SK-N-DZ (cell line): Measurements from ENCODE around the gene ARRDC1. TPM values are rescaled to one million over a fixed set of nuclear protein-coding genes. Genes with fewer than 3 reads are reported as not detected.
"Not testable (repeated sequence)": the region's sequence is repeated elsewhere in the genome, so short reads cannot be mapped to it uniquely, and the experiment has no call there.

Source experiments
- DNase-seq: peaks from one replicate; pipeline ENCODE4 v3.0.0-alpha.2; 2015; ENCODE audit warnings: low spot score
- polyA plus RNA-seq, 2 experiments: library from polyadenylated mRNA; depleted of rRNA; stranded (reverse); fragments of >200 nt; gene quantifications; 2 replicates each; pipeline ENCODE4 v1.2.3, GENCODE V29; 2014

The ARRDC1 gene, protein sequence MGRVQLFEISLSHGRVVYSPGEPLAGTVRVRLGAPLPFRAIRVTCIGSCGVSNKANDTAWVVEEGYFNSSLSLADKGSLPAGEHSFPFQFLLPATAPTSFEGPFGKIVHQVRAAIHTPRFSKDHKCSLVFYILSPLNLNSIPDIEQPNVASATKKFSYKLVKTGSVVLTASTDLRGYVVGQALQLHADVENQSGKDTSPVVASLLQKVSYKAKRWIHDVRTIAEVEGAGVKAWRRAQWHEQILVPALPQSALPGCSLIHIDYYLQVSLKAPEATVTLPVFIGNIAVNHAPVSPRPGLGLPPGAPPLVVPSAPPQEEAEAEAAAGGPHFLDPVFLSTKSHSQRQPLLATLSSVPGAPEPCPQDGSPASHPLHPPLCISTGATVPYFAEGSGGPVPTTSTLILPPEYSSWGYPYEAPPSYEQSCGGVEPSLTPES
- polyA plus RNA-seq (2014; cell fraction: cytosol; rRNA removed): 15.9 and 21.1 TPM in 2 replicates
- polyA plus RNA-seq (2014; cell fraction: nucleus; rRNA removed): 72.2 and 94.4 TPM in 2 replicates

DNA sequence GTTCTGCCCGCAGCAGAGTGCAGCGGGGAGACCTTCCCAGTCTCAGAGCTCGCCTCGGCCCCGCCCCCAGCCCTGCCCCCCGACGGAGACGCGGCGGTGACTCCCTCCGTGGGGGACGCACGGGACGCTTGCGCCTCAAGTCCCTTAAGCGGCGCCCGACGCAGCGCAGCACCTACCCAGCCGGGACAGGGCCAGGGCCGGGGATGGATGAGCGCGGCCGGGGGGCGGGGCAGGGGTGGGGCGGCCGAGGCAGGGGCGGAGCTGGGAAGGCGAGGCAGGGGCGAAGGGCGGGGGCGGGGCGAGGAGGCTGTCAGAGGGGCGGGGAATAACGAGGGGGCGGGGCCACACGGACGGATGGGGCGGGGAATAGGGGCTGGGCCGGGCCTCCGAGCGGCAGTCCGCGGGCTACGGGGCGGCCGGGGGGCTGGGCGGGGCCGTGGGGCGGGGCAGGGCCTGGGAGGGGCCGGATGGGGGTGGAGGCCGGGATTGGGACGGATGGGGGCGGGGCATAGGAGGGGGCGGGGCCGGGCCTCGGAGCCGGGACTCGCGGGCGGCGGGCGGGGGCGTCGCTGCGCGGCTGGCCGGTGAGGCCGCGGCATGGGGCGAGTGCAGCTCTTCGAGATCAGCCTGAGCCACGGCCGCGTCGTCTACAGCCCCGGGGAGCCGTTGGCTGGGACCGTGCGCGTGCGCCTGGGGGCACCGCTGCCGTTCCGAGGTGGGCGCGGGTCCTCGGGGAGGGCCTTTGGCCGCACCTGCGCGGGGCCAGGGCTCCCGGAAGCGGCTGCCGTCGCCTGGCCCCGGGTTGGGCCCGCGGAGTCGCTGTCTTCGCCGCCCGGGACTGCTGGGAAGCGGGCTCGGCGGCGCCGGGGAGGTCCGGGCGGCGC lies at the start of gene ARRDC1:
Gene ARRDC1 (plus strand): TSS at position 566 of the 884 bp plus-strand sequence. CDS start 32 bp downstream, at position 598.
- peak; percentile 94 for DNase-seq

DNA sequence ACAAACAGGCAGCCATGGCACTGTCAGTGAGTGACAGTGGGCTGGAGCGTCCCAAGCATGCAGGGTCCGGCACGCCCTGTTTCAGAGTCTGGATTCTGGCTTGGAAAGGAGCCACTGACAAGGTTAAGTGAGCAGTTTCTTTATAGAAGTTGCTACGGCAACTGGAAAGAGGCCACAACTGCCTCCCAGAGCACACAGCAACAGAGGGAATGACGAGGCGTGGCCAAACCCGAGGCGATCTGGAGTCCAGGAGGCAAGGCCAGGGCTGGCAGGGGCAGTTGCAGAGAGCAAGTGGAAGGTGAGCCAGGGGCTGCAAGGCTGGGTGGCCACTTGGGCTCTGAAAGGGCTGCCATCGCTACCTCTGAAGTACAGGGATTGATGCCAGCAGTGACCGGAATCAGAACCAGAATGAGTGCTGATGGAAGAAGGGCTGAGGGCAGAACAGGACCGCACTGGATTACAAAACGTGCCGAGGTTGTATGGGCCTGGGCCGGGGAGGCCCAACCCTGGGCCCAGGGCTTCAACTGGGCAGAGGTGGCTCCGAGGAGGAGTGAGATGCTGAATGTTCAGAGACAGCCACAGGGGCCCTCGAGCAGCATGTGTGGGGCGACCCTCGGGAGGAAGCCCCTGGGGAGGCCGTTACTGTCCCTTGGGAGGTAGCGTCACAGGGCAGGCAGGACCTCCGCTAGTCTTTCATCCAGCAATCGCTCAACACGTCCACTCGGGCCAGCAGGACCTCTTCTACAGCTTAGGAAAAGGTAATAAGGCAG lies 49.2 kb upstream of the ARRDC1 start:
- no peak for DNase-seq

DNA sequence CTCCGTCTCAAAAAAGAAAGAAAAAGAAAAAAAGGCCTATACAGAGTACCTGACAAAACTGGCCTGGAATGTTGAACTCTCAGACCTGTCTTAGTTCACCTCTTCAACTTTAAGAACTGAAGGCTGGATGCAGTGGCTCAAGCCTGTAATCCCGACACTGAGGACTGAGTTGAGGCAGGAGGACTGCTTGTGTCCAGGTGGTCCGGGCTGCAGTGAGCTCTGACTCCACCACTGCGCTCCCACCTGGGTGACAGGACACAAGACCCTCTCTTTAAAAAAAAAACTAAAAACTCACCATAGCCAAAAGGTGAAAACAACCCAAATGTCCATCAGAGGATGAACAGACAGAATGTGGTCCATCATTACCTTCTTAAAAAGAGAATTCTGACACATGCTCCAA lies 47.4 kb upstream of the ARRDC1 start:
- no peak for DNase-seq

DNA sequence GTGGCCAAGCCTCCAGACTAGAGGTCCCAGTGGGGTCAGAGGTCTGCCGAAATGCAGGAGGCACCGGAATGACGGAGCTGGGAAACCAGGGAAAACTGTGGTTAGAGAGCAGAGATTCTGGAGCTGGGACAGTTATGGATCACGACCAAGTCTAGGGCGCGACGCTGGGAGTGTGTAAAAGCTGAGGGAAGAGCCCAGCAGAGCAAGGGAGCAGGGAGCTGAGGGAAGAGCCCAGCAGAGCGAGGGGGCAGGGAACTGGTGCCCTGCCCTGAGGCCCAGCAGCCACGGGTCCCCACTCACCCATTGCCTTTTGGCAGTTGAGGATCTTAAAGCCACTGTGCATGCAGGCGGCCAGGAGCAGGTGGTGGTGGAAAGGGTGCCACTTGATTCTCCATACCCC lies 41.4 kb upstream of the ARRDC1 start:
- no peak for DNase-seq

DNA sequence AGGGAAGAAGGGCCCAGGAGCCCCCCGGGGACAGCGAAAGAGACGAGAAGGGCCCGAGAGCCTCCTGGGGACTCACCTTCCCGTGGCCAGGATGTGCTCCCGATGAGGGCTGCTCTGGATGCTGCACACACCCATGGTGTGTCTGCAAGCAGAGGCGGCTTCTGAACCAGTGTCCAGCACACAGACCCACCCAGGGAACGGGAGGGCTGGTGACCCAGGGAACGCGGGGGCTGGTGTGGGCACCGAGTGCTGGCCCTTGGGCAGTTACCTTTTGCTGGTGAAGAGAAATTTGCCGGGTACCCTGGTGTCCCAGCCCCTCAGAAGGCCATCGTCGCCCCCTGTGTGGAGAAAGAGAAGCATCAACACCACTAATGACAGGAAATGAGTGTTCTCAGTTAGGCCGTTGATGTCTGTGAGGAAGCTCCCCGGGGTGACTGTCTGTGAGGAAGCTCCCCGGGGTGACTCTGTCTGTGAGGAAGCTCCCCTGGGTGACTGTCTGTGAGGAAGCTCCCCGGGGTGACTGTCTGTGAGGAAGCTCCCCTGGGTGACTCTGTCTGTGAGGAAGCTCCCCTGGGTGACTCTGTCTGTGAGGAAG lies 40.6 kb upstream of the ARRDC1 start:
- no peak for DNase-seq

DNA sequence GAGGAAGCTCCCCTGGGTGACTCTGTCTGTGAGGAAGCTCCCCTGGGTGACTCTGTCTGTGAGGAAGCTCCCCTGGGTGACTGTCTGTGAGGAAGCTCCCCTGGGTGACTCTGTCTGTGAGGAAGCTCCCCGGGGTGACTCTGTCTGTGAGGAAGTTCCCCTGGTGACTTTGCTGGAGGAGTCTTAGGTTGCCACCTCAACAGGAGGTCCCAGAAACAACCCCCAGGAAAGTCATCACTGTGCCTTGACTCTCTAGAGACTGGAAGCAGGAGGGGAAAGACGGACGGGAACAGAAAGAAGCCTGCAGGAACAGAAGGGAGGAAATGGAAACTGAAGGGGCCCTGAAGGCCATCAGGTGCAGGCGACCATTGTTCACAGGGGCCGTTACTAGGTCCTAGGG lies 37.0 kb upstream of the ARRDC1 start:
- DNase-seq: not testable (repeated sequence)

DNA sequence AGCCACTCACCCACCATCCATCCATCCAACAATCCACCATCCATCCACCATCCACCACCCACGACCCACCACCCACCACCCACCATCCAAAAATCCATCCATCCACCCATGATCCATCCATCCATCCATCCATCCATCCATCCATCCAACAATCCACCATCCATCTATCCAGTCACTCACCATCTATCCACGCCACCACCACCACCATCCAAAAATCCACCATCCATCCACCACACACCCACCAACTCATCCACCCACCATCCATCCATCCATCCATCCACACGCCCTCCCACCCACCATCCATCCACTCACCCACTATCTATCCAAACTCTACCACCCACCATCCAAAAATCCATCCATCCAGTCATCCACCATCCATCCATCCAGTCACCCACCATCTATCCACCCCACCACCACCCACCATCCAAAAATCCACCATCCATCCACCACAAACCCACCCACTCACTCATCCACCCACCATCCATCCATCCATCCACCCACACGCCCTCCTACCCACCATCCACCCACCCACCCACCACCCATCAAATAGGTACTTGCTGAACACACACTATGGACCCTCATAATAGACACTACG lies 35.8 kb upstream of the ARRDC1 start:
- no peak for DNase-seq

DNA sequence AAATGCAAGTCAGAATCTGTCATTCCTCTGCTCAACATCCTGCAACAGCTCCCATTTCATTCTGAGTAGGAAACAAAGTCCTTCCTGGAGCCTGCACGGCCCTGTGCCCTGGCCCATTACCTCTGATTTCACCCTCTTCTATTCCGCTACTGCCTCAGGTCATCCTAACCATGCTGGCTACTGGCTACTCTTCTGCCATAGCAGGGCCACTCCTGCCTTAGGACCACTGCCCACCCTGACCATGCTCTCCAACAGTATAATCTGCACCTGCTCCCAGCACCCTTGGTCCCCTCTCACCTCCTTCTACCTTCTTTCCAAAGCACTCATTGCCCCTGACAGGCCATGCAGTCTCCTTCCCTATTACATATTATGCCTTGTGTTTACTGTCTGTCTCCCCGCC lies 34.9 kb upstream of the ARRDC1 start:
- DNase-seq: no peak

DNA sequence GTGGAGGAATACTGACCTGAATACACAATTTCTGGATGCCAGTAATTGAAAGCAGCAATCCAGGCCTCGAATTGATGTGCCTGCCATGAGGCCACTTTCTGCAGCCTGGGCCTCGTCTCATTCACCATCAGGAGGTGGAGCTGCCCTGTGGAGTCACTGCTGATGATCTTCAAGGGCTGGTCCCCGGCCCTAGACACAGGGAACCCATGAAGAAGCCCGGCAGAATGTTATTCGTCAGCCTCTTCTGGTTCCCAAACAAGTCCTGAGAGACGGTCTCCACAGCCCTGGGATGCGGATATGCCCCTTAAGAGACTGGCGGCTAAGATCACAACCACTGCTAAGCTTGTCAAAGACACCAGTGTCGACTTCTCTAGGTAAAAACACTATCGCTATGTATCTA lies 31.3 kb upstream of the ARRDC1 start:
- DNase-seq: no peak

DNA sequence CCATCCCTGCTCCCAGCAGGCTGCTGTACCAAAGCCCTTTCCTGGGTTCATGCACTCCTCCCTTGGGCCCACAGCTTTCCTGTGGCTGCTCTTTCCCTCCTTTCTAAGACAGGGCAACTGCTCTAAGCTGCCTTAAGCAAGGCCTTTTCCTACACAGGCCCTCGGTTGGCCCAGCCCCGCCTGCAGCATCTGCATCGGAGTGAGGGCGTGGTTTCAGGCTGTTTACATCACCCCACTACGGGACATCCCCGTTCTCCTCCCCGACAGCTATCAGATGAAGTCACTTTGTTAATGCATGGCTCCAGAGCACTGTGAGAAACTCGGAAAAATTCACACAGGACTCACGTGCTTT lies 30.1 kb upstream of the ARRDC1 start:
- DNase-seq: no peak

DNA sequence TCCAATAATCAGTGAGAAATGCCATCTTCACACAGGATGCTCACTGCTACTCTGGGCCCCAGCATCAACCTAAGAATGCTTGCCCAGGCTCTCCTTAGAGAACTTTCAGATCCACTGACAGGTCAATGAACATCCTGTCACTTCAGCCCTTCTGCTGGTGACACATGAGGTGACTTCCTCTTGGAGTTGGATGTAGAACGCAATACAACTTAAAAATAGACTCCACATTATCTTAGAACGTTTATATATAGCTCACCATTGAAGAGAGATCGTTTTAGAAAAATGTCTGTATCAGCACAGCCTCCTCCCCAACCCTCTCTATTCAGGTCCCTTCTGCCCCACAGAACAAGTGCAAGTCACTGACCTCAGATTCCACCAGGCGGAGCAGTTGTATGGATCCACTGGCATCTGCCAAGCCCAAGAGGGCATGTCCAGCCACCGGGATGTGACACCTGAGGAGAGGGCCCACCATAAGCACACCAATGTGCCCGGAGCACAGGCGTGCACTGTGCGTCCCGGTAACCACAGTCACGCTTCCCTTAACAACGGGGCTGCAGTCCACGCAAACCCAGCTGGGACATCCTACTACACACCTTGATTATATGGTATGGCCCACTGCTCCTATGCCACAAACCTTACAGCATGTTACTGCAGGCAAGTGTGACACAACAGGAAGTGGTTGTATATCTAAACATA lies 29.6 kb upstream of the ARRDC1 start:
- no peak for DNase-seq

DNA sequence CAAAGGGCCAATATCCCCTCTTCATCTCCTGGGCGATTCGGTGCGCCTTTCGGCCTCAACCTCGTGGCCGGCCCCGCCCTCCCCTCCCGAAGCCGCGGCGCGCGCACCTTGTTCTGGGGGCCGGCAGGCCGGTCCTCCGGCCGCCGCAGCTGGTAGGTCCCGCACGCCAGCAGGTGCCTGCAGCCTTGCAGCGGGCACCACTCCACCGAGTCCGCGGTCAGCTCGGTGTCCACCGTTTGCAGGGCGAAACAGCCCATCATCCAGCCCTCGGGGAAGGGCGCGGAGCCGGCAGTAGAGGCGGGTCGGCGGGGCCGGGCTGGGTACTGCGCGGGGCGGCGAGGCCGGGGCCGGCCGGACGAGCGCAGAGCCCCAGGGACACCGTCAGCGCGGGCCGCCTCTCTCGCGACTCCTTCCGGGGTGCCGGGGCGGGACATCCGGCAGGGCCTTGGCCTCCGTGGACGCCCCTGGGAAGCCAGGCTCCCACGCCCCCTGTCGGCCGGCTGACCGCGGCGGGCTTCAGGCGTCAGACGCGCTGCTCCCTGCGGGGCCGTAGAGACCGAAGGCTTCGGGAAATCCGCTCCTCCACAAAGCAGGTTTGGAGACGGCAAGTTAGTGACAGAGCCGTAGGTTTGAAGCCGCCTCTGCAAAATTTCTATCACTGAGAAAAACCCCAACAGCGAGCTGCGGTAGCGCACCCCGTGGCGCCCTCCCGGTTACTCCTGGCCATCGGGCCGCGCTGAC lies 26.8 kb upstream of the ARRDC1 start, which contains the start of gene DPH7:
Gene DPH7 (minus strand): TSS at position 408 of the 741 bp plus-strand sequence. CDS start 148 bp downstream, at position 260.
- DNase-seq: peak; percentile 92

DNA sequence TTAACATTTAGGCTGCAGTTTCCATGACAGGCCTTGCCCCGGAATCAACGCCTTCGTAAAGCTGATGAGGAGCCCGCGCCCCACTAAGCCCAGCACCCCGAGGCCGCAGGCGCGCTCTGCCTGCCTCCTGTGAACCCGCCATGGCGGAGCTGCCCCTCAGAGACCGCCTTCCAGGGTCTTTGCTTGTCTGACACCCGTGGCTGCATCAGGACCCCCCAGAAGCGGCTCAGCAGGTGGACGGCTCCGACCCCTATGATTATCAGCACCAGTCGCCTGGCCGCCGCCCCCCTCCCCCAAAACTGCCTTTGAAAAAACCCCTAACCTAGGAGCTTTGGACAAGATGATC lies 26.3 kb upstream of the ARRDC1 start:
- DNase-seq: no peak

DNA sequence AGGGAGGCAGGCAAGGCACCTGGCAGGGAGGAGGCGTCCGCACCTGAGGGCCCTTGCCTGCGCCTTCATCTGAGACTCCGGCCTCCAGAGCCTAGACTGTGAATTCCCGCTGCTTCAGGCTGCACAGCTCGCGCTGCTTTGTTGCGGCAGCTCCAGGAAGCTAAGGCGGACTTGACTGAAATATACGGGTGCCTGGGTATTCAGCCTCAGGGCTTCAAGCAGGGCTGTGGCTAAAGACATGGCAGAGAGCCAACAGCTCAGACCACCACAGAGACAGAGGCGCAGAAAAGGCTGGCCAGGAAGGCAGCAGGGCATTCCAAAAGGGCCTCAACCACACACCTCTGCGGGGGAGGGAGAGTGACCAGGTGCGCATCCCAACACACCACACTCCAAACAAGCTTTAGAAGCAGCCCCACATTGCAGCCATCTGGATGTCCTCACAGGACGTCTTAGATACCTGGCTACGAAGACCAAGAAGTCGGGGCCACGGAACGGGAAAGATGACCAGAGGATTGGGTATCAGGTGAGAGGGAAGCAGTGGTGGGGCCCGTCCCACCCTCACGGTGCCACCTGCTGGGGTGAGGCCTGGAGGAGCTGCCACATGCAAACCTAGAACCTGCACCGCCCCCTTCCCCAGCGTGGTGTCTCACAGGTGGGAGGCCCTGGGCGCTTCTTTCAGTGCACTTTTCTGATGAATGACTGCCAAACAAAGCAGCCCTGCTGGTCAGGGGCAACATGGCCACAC lies 25.1 kb upstream of the ARRDC1 start:
- no peak for DNase-seq

DNA sequence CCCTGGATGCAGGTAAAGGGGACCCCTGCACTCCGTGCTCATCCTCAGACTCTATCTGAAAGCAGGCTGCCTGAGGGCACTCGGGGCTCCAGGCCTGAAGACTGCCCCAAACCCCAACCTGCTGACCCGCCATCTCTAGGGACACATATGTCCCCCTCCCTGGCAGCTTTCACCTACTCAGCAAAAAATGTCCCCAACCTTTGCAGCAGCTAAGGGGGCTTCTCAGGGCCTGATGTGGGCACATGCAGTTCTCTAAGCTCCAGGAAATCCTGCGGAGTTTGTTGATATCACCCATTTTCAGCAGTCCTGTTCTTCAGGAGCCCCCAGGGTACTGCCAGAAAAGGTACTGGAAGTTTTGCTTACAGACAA lies 24.5 kb upstream of the ARRDC1 start:
- no peak for DNase-seq

DNA sequence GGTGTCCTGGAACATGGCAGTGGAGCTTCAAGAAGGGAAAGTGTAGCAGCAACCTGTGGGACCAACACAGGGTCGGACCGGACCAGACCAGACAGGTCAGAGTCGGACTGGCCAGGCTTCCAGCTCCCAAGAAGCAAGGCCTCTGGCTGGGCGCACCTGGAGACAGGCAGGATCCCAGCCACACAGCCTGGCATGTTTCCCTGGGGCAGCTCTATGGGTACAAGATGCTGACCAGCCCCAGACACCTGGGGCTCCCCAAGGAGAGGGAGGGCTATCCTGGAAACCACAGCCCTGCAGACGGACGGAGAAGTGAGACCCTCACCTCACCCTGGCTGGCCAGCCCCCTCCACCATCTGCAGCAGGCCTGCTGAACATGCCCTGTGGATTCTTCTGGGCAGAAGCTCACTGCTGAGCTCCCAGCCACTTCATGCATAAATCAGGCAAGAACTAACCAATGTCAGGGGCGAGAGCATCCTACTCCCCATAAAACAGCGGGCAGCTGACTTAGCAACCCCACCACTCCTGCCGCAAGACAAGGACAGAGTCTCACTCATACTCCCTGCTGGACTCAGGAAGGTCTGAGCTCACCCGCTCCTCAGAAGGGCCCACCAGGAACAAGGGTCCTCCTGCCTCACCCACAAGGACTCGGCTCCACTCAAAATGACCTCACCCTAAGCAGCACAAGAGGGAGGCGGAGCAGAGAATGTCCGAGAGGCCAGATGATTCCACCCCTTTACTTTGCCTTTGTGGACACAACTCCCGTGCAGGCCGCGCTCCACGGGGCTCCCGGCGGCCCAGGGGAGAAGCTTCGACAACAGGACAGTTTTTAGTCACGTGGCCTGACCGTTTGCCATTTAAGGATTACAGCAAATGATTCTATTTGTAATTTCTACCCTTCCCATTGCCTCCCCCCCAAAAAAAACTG lies 23.9 kb upstream of the ARRDC1 start:
- DNase-seq: no peak

DNA sequence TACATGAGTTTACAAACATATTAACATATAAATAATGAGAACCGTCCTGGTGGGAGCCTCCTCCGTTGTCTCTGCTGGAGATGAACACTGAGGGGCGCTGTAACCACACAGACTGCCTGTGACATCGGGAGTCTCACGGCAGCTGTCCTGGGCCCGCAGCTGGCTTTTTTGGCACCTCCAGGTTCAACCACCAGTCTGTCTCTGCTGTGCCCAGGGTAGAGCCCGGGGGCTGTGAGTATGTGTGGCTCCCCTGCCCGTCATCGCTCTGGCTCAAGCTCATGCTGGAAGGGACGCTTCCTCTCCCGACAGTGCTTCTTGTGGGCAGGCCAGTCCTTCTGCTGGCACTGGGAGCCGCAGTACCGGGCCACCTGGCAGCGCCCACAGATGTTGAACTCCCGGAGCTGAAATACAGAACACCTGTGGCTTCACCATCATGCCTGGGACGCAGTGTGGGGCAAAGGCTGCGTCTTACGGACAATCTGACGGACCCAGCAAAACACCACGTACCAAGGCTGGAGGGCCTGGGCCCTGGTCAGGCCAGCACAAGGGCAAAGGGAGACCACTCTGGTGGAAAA lies 23.1 kb upstream of the ARRDC1 start:
- DNase-seq: no peak
